Panc1 (cell line): Measurements from ENCODE around the gene TEX14.

ENCODE experiments used
- CTCF ChIP-seq: fragments of 450-650 bp; IDR thresholded peaks from 2 replicates; pipeline ENCODE4 v1.5.1; 2017; ENCODE audit warnings: mild to moderate bottlenecking
- POLR2AphosphoS5 ChIP-seq: IDR thresholded peaks from 2 replicates; pipeline ENCODE4 v1.6.1; 2012; ENCODE audit warnings: mild to moderate bottlenecking, low read depth, low read length, moderate library complexity
- SIN3A ChIP-seq: IDR thresholded peaks from 2 replicates; pipeline ENCODE4 v1.6.1; 2012; ENCODE audit warnings: low read depth, mild to moderate bottlenecking, low read length, moderate library complexity, borderline replicate concordance; ENCODE audit not compliant: insufficient read depth
- TCF7L2 ChIP-seq: IDR thresholded peaks from 2 replicates; pipeline ENCODE4 v1.6.1; 2011; ENCODE audit warnings: mild to moderate bottlenecking, low read depth, low read length, inconsistent platforms
- TF ChIP-seq, protein P1 (sequence below), 2 experiments: IDR thresholded peaks; 2 replicates each; pipeline ENCODE4 v1.6.1; 2011 to 2012; ENCODE audit warnings: low read depth in 2 of 2, control low read depth in 1 of 2, low read length in 1 of 2, mild to moderate bottlenecking in 1 of 2, moderate library complexity in 1 of 2; ENCODE audit not compliant: insufficient read depth in 1 of 2

DNA sequence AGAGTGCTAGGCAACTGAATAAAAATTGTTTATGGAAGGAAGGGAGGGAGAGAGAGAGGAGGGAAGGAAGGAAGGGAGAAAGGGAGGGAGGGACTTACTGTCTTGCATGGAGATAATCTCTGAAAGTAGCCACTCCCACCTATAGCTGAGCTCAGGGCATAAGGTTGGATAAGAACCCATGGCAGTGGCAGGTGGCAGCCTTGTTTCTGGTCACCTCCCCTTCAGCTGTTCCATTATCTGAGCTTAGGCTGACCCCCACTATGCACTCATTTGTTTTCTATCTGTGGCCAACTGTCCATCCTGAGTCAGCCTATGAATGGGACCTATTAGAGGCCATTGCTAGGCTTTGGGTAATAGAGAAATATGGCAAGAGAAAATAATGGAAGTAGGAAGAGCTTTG is 152.1 kb downstream of the TEX14 start:
- no peak for TF ChIP-seq CTCF
- TF ChIP-seq POLR2AphosphoS5 = no peak
- TF ChIP-seq, protein P1, sequence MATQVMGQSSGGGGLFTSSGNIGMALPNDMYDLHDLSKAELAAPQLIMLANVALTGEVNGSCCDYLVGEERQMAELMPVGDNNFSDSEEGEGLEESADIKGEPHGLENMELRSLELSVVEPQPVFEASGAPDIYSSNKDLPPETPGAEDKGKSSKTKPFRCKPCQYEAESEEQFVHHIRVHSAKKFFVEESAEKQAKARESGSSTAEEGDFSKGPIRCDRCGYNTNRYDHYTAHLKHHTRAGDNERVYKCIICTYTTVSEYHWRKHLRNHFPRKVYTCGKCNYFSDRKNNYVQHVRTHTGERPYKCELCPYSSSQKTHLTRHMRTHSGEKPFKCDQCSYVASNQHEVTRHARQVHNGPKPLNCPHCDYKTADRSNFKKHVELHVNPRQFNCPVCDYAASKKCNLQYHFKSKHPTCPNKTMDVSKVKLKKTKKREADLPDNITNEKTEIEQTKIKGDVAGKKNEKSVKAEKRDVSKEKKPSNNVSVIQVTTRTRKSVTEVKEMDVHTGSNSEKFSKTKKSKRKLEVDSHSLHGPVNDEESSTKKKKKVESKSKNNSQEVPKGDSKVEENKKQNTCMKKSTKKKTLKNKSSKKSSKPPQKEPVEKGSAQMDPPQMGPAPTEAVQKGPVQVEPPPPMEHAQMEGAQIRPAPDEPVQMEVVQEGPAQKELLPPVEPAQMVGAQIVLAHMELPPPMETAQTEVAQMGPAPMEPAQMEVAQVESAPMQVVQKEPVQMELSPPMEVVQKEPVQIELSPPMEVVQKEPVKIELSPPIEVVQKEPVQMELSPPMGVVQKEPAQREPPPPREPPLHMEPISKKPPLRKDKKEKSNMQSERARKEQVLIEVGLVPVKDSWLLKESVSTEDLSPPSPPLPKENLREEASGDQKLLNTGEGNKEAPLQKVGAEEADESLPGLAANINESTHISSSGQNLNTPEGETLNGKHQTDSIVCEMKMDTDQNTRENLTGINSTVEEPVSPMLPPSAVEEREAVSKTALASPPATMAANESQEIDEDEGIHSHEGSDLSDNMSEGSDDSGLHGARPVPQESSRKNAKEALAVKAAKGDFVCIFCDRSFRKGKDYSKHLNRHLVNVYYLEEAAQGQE (IDR thresholded peaks at IDR 0.05; ENCODE audit: insufficient read depth in 1 of 2, low read depth in 2 of 2, low read length in 1 of 2) = no peak
- no peak for TF ChIP-seq SIN3A
- TF ChIP-seq TCF7L2 = no peak
